SU-DHL-6 (cell line): ENCODE data around the gene C1QL2.

Source experiments
- H2AFZ ChIP-seq: fragments of 200-600 bp; sonication (generic); 2 replicates; pipeline ENCODE4 v1.6.1; 2014; ENCODE audit warnings: low read depth, mild to moderate bottlenecking, moderate library complexity, mixed read lengths, antibody characterized with exemption, low read length; ENCODE audit not compliant: severe bottlenecking
- H3F3A ChIP-seq: fragments of 200-600 bp; shearing (Covaris generic); 2 replicates; pipeline ENCODE4 v1.6.0; 2016; ENCODE audit warnings: antibody characterized with exemption, mild to moderate bottlenecking; ENCODE audit not compliant: insufficient read depth
- H3K27ac ChIP-seq: fragments of 200-600 bp; sonication (generic); 2 replicates; pipeline ENCODE4 v1.5.1; 2016; ENCODE audit warnings: low read depth, mild to moderate bottlenecking, low read length, moderate library complexity, mixed read lengths
- H3K27me3 ChIP-seq: fragments of 200-600 bp; sonication (generic), shearing (Covaris generic); 2 replicates; pipeline ENCODE4 v1.6.0; 2014; ENCODE audit warnings: mild to moderate bottlenecking, low read length
- H3K36me3 ChIP-seq: fragments of 200-600 bp; sonication (generic); 2 replicates; pipeline ENCODE4 v1.6.1; 2014; ENCODE audit warnings: mild to moderate bottlenecking, low read length, mixed read lengths
- H3K4me2 ChIP-seq: fragments of 300-600, 200-600 bp; shearing (Covaris generic), sonication (generic); 2 replicates; pipeline ENCODE4 v1.6.0; 2014; ENCODE audit warnings: low read length, low read depth, mild to moderate bottlenecking; ENCODE audit not compliant: poor library complexity, severe bottlenecking
- H3K4me3 ChIP-seq: fragments of 200-600 bp; sonication (generic); 2 replicates; pipeline ENCODE4 v1.5.1; 2014; ENCODE audit warnings: antibody characterized with exemption, low read length, mild to moderate bottlenecking, mixed read lengths; ENCODE audit not compliant: insufficient read depth, poor library complexity, severe bottlenecking
- H3K79me2 ChIP-seq: fragments of 200-600 bp; sonication (generic); 2 replicates; pipeline ENCODE4 v1.6.1; 2014; ENCODE audit warnings: mild to moderate bottlenecking, low read length, moderate library complexity; ENCODE audit not compliant: insufficient read depth
- H3K9ac ChIP-seq: fragments of 200-600 bp; sonication (generic); 2 replicates; pipeline ENCODE4 v1.7.0; 2014; ENCODE audit warnings: mild to moderate bottlenecking, low read length
- H3K9me2 ChIP-seq: fragments of 200-600 bp; sonication (generic); replicated peaks from 2 replicates; pipeline ENCODE4 v1.6.1; 2014; ENCODE audit warnings: low read length; ENCODE audit not compliant: insufficient read depth
- H3K9me3 ChIP-seq: fragments of 200-600 bp; sonication (generic); 2 replicates; pipeline ENCODE4 v1.6.1; 2014; ENCODE audit warnings: low read length, mixed read lengths; ENCODE audit not compliant: insufficient read depth
- H4K20me1 ChIP-seq: fragments of 200-600 bp; sonication (generic); 2 replicates; pipeline ENCODE4 v1.6.1; 2014; ENCODE audit warnings: low read depth, mild to moderate bottlenecking, antibody characterized with exemption, low read length, moderate library complexity, mixed read lengths
- CTCF ChIP-seq: fragments of 200-600 bp; sonication (generic); IDR thresholded peaks from one replicate; pipeline ENCODE4 v1.5.1; 2017; ENCODE audit warnings: antibody characterized with exemption, mild to moderate bottlenecking, low read length, moderate library complexity; ENCODE audit not compliant: insufficient read depth, poor library complexity, severe bottlenecking
- EZH2phosphoT487 ChIP-seq: fragments of 200-600 bp; sonication (generic), shearing (Covaris generic); conservative IDR thresholded peaks from 2 replicates; pipeline ENCODE4 v1.6.1; 2018; ENCODE audit warnings: mild to moderate bottlenecking, antibody characterized with exemption, low read length, moderate library complexity, mixed read lengths

The C1QL2 gene

GRCh38 chr2:119180892-119181291, 22.3 kb upstream of the C1QL2 start:
- TF ChIP-seq EZH2phosphoT487 (no peak), CTCF (no peak)
- H3K4me2 ChIP-seq = no peak overlapping the region

GRCh38 chr2:119179991-119180390, 21.4 kb upstream of the C1QL2 start:
- Histone ChIP-seq H3K9me2 (no peaks in the 10 kb centered on the region), H3F3A (no peaks in the 10 kb centered on the region), H3K27me3 (no peaks in the 10 kb centered on the region), H2AFZ (no peak overlapping the region), H3K4me2 (no peak overlapping the region), H3K79me2 (no peaks in the 10 kb centered on the region), H3K27ac (no peak overlapping the region), H3K9me3 (no peaks in the 10 kb centered on the region), H3K4me3 (no peak overlapping the region), H4K20me1 (no peaks in the 10 kb centered on the region), H3K36me3 (no peaks in the 10 kb centered on the region), H3K9ac (no peak overlapping the region)
- TF ChIP-seq CTCF = no peak
- no peak for TF ChIP-seq EZH2phosphoT487

More at GRCh38 chr2:119180892-119181291, 22.3 kb upstream of the C1QL2 start:
- Histone ChIP-seq H3F3A (no peaks in the 10 kb centered on the region), H3K79me2 (no peaks in the 10 kb centered on the region), H3K9me3 (no peaks in the 10 kb centered on the region), H4K20me1 (no peaks in the 10 kb centered on the region), H2AFZ (no peak overlapping the region), H3K4me3 (no peak overlapping the region), H3K9ac (no peak overlapping the region), H3K27me3 (no peaks in the 10 kb centered on the region), H3K27ac (no peak overlapping the region), H3K36me3 (no peaks in the 10 kb centered on the region), H3K9me2 (no peaks in the 10 kb centered on the region)

- Histone ChIP-seq H3F3A (no peaks in the 10 kb centered on the region), H3K4me2 (no peak overlapping the region), H3K4me3 (no peak overlapping the region), H3K79me2 (no peaks in the 10 kb centered on the region), H3K27me3 (no peaks in the 10 kb centered on the region), H3K9ac (no peak overlapping the region), H3K27ac (no peak overlapping the region), H4K20me1 (no peaks in the 10 kb centered on the region), H3K36me3 (no peaks in the 10 kb centered on the region), H2AFZ (no peak overlapping the region), H3K9me3 (no peaks in the 10 kb centered on the region), H3K9me2 (no peaks in the 10 kb centered on the region)
- TF ChIP-seq EZH2phosphoT487 (no peak), CTCF (no peak)
These were observed 20.7 kb upstream of the C1QL2 start for GRCh38 chr2:119179202-119179601.

- H3F3A ChIP-seq = no peaks in the 10 kb centered on the region
- no peak overlapping the region for H3K4me2 ChIP-seq
- H2AFZ ChIP-seq = no peak overlapping the region
- no peaks in the 10 kb centered on the region for H3K9me2 ChIP-seq
- no peak overlapping the region for H3K4me3 ChIP-seq
- TF ChIP-seq CTCF (no peak), EZH2phosphoT487 (no peak)
- no peaks in the 10 kb centered on the region for H3K36me3 ChIP-seq
- no peak overlapping the region for H3K27ac ChIP-seq
- H4K20me1 ChIP-seq = no peaks in the 10 kb centered on the region
- no peaks in the 10 kb centered on the region for H3K27me3 ChIP-seq
- no peaks in the 10 kb centered on the region for H3K79me2 ChIP-seq
- H3K9me3 ChIP-seq = no peaks in the 10 kb centered on the region
- H3K9ac ChIP-seq = no peak overlapping the region
These were observed 20.2 kb upstream of the C1QL2 start for GRCh38 chr2:119178776-119179175.
